Choroid plexus epithelial cell (primary cell): Measurements from ENCODE around the gene PHLDB2.

Source experiments
- DNase-seq: peaks from one replicate; pipeline ENCODE4 v3.0.0-alpha.2; 2010; ENCODE audit warnings: low read depth
- H3K4me3 ChIP-seq: 2 replicates; pipeline ENCODE4 v1.5.1; 2011; ENCODE audit warnings: low read depth, mild to moderate bottlenecking, control low read depth, low read length, moderate library complexity
- CTCF ChIP-seq: conservative IDR thresholded peaks from 2 replicates; pipeline ENCODE4 v1.5.1; 2011; ENCODE audit warnings: low read depth, mild to moderate bottlenecking, control low read depth, inconsistent platforms, low read length, moderate library complexity

PHLDB2 gene

GRCh38 chr3:111972891-111973290 lies 113.8 kb downstream of the PHLDB2 start:
- no peak overlapping the region for H3K4me3 ChIP-seq
- no peak for TF ChIP-seq CTCF
- DNase-seq, result no peak

GRCh38 chr3:111975131-111975530 lies 116.1 kb downstream of the PHLDB2 start:
- no peak for DNase-seq
- H3K4me3 ChIP-seq, result no peak overlapping the region
- TF ChIP-seq CTCF, result no peak

- no peak overlapping the region for H3K4me3 ChIP-seq
- no peak for TF ChIP-seq CTCF
- no peak for DNase-seq
Observed at GRCh38 chr3:111976254-111976653, 117.2 kb downstream of the PHLDB2 start.

GRCh38 chr3:111978583-111979433 lies 119.7 kb downstream of the PHLDB2 start, which contains the start of gene ABHD10:
Gene ABHD10, plus strand, starts transcription at chr3:111979026. Its CDS starts 36 bp downstream, at chr3:111979062.
- no peak for TF ChIP-seq CTCF
- H3K4me3 ChIP-seq, result peak within 1 kb of the TSS; percentile 89
- peak; percentile 99 for DNase-seq

GRCh38 chr3:111979434-111980038 lies 120.5 kb downstream of the PHLDB2 start:
- TF ChIP-seq CTCF, result no peak
- peak overlapping the region; percentile 89 for H3K4me3 ChIP-seq
- peak; percentile 32 for DNase-seq

- no peak overlapping the region for H3K4me3 ChIP-seq
- no peak for DNase-seq
Observed at GRCh38 chr3:111980716-111981456, 121.8 kb downstream of the PHLDB2 start.

More at GRCh38 chr3:111980716-111981456, 121.8 kb downstream of the PHLDB2 start:
- TF ChIP-seq CTCF, result no peak
